MCF 10A (cell line): Measurements from ENCODE around the gene CEP19. TPM values are rescaled to one million over a fixed set of nuclear protein-coding genes. Genes with fewer than 3 reads are reported as not detected.

Source experiments
- BruUV-seq: library from RNA; stranded (reverse); fragments of 400-500 nt; replicated peaks from 2 replicates; lab custom pipeline; 2021; lab: Mats Ljungman, UMichigan
- CTCF ChIA-PET: fragments of 300-600 bp; sonication (Branson Sonifier 250); formaldehyde crosslinking; extraction: SDS; loops from one replicate; lab custom pipeline; 2021; ENCODE audit warnings: antibody characterized with exemption, inconsistent platforms; lab: Yijun Ruan, JAX
- POLR2A ChIA-PET: fragments of 300-600, 350-650 bp; sonication (Branson Sonifier 250); formaldehyde crosslinking; extraction: SDS; loops from one replicate; lab custom pipeline; 2020; ENCODE audit warnings: antibody characterized with exemption, inconsistent platforms; lab: Yijun Ruan, JAX
- DNase-seq: peaks from one replicate; pipeline ENCODE4 v3.0.0-alpha.2; 2018; ENCODE audit not compliant: unreplicated experiment
- H3K27ac Mint-ChIP-seq: one replicate; pipeline ENCODE4 v1.8.0; 2022; ENCODE audit warnings: mild to moderate bottlenecking, low read depth, mixed read lengths; ENCODE audit not compliant: unreplicated experiment
- H3K27me3 Mint-ChIP-seq: one replicate; pipeline ENCODE4 v1.8.0; 2022; ENCODE audit warnings: mixed read lengths; ENCODE audit not compliant: insufficient read depth, unreplicated experiment
- H3K36me3 Mint-ChIP-seq: one replicate; pipeline ENCODE4 v1.8.0; 2022; ENCODE audit warnings: mild to moderate bottlenecking, moderate library complexity, mixed read lengths; ENCODE audit not compliant: insufficient read depth, unreplicated experiment
- H3K4me1 Mint-ChIP-seq: one replicate; pipeline ENCODE4 v1.8.0; 2022; ENCODE audit warnings: mixed read lengths; ENCODE audit not compliant: insufficient read depth, unreplicated experiment
- H3K4me3 Mint-ChIP-seq: one replicate; pipeline ENCODE4 v1.8.0; 2022; ENCODE audit warnings: mild to moderate bottlenecking, moderate library complexity, mixed read lengths; ENCODE audit not compliant: unreplicated experiment
- H3K9me3 Mint-ChIP-seq: one replicate; pipeline ENCODE4 v1.8.0; 2022; ENCODE audit warnings: mixed read lengths; ENCODE audit not compliant: unreplicated experiment
- CTCF ChIP-seq: fragments of 200-600 bp; IDR thresholded peaks from one replicate; pipeline ENCODE4 v1.8.0; 2022; ENCODE audit warnings: antibody characterized with exemption, mild to moderate bottlenecking; ENCODE audit not compliant: unreplicated experiment
- intact Hi-C: fragments of 100-400 bp; cut with micrococcal nuclease; formaldehyde crosslinking; loops from 2 replicates; pipeline ENCODE4 v1.14.1; 2022
- total RNA-seq: library from RNA; stranded (reverse); gene quantifications from 2 replicates; pipeline ENCODE4 v1.2.3, GENCODE V29; 2022

Gene CEP19
- total RNA-seq, 1 experiment from 2014 or later, result 1.8 TPM

GRCh38 chr3:196686436-196686835, 25.6 kb downstream of the CEP19 start:
- POLR2A ChIA-PET, result interaction anchor here (0.7 to 1.7 kb wide), 3 partner anchors 76 to 181 kb away, joined by 3 to 6 read pairs (median 5); partner anchors contain the start of gene SENP5
- no TSS peak for BruUV-seq
- Mint-ChIP-seq H3K27ac (no peak overlapping the region), H3K9me3 (no peaks in the 10 kb centered on the region), H3K36me3 (no peaks in the 10 kb centered on the region), H3K27me3 (no peaks in the 10 kb centered on the region), H3K4me3 (no peak overlapping the region), H3K4me1 (peaks cover 15% of the 10 kb centered on the region)
- CTCF ChIA-PET, result interaction anchor here (0.5 to 5.9 kb wide), 9 partner anchors 9 to 255 kb away, joined by 3 to 149 read pairs (median 4); no protein-coding TSS in a partner anchor
- no peak for TF ChIP-seq CTCF
- intact Hi-C loops, result loop anchor here (10.0 kb wide), 2 partner anchors 152 to 432 kb away; no protein-coding TSS in a partner anchor
- DNase-seq, result no peak

- DNase-seq, result peak; percentile 74
- Mint-ChIP-seq H3K4me3 (no peak overlapping the region), H3K27ac (no peak overlapping the region), H3K4me1 (peaks cover 15% of the 10 kb centered on the region), H3K9me3 (no peaks in the 10 kb centered on the region), H3K27me3 (no peaks in the 10 kb centered on the region), H3K36me3 (no peaks in the 10 kb centered on the region)
- intact Hi-C loops, result loop anchor here (1.0 to 10.0 kb wide), 4 partner anchors 52 to 430 kb away; no protein-coding TSS in a partner anchor
- no TSS peak for BruUV-seq
- ChIA-PET CTCF (interaction anchor here (0.5 to 5.9 kb wide), 30 partner anchors 8 to 535 kb away, joined by 3 to 149 read pairs (median 3); partner anchors contain the start of genes CEP19, FBXO45 and PIGX), POLR2A (interaction anchor here (0.7 to 0.9 kb wide), 2 partner anchors 13 to 162 kb away, joined by 3 read pairs; no protein-coding TSS in a partner anchor)
- peak; percentile 71 for TF ChIP-seq CTCF
Measured at GRCh38 chr3:196684548-196685407, 27.3 kb downstream of the CEP19 start.

- Mint-ChIP-seq H3K4me3 (no peak overlapping the region), H3K27ac (no peak overlapping the region), H3K27me3 (peaks cover 23% of the 10 kb centered on the region), H3K4me1 (no peaks in the 10 kb centered on the region), H3K9me3 (no peaks in the 10 kb centered on the region), H3K36me3 (no peaks in the 10 kb centered on the region)
- POLR2A ChIA-PET, result interaction anchor here (0.6 to 0.9 kb wide), 4 partner anchors 27 to 399 kb away, joined by 3 to 4 read pairs (median 4); no protein-coding TSS in a partner anchor
- intact Hi-C loops, result no loop called here
- DNase-seq, result no peak
- CTCF ChIA-PET, result interaction anchor here (0.7 to 1.6 kb wide), 3 partner anchors 8 to 67 kb away, joined by 3 to 5 read pairs (median 3); no protein-coding TSS in a partner anchor
- BruUV-seq, result no TSS peak
- no peak for TF ChIP-seq CTCF
Measured at GRCh38 chr3:196677931-196678330, 34.1 kb downstream of the CEP19 start.

- Mint-ChIP-seq H3K9me3 (no peaks in the 10 kb centered on the region), H3K4me3 (no peak overlapping the region), H3K4me1 (no peaks in the 10 kb centered on the region), H3K27me3 (peaks cover 23% of the 10 kb centered on the region), H3K36me3 (no peaks in the 10 kb centered on the region), H3K27ac (no peak overlapping the region)
- CTCF ChIA-PET, result interaction anchor here (0.7 to 2.0 kb wide), 5 partner anchors 8 to 97 kb away, joined by 3 to 5 read pairs (median 5); no protein-coding TSS in a partner anchor
- no TSS peak for BruUV-seq
- no peak for TF ChIP-seq CTCF
- DNase-seq, result no peak
- POLR2A ChIA-PET, result interaction anchor here (0.6 to 0.9 kb wide), 4 partner anchors 11 to 399 kb away, joined by 3 to 4 read pairs (median 3); no protein-coding TSS in a partner anchor
- intact Hi-C loops, result no loop called here
Measured at GRCh38 chr3:196677353-196677752, 34.7 kb downstream of the CEP19 start.
